SK-N-SH (cell line): ENCODE measurements around the gene ERICH6.

Experiments used
- CTCF ChIP-seq: fragments of 200-600 bp; sonication (generic); IDR thresholded peaks from 2 replicates; pipeline ENCODE4 v1.6.1; 2017; ENCODE audit warnings: antibody characterized with exemption, mild to moderate bottlenecking, moderate library complexity
- EP300 ChIP-seq, 2 experiments: IDR thresholded peaks; 2 replicates each; pipeline versions ENCODE4 v1.4.0 to v1.6.1; 2012; ENCODE audit warnings: borderline replicate concordance in 1 of 2, low read depth in 1 of 2, low read length in 1 of 2
- NFIC ChIP-seq: IDR thresholded peaks from 2 replicates; pipeline ENCODE4 v1.4.0; 2012; ENCODE audit warnings: borderline replicate concordance
- PBX3 ChIP-seq: IDR thresholded peaks from 2 replicates; pipeline ENCODE4; 2012
- POLR2AphosphoS5 ChIP-seq: IDR thresholded peaks from 2 replicates; pipeline ENCODE4 v1.6.1; 2012; ENCODE audit warnings: low read depth, low read length

- TF ChIP-seq NFIC (no peak), CTCF (no peak), EP300 (IDR thresholded peaks at IDR 0.05; ENCODE audit: borderline replicate concordance in 1 of 2, low read depth in 1 of 2, low read length in 1 of 2) (no peak), PBX3 (no peak), POLR2AphosphoS5 (no peak)
Observed at GRCh38 chr3:150733373-150733935, 29.7 kb upstream of the ERICH6 start.
